ENCODE data around the gene CALML5.
A peak's percentile ranks its signal among the peaks of the same experiment; 100 is the strongest.

Gene CALML5

GRCh38 chr10:5512881-5513612 is 13.7 kb upstream of the CALML5 start:
- intact Hi-C loops (cut with DNase I; ENCODE audit: low total_unique reads) = no loop called here
- no peaks in the 10 kb centered on the region for H3K36me3 ChIP-seq
- no peaks in the 10 kb centered on the region for H3K4me1 ChIP-seq
- no peak for TF ChIP-seq CTCF (IDR thresholded peaks at IDR 0.05)
- no peak overlapping the region for H3K4me3 ChIP-seq
- peak in 1 of 2 donors; percentile 55 for DNase-seq
- no peaks in the 10 kb centered on the region for H3K9me3 ChIP-seq
- no peak overlapping the region for H3K27ac ChIP-seq
- H3K27me3 ChIP-seq = no peaks in the 10 kb centered on the region

DNA sequence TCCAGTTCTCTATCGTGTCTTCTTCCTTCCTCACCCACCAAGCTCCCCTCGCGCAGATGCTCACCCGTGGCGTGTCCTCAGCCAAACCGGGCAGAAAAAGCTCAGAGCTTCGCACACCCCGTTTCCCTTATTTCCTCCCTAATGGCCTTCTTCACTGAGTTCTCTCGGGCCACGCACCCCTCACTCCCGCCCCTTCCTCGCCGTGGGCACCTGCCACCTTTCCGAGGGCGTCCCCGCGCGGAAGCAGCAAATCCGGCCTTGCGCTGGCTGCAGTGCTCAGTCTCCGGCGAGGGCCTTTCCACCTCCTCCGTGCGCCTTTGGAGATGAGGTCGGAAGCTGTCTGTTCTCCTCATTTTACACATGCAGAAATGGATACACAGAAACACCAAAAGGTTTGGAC is 13.0 kb upstream of the CALML5 start:
- Histone ChIP-seq H3K27me3 (no peaks in the 10 kb centered on the region), H3K4me3 (no peak overlapping the region), H3K4me1 (peaks cover 0 to under 1% (median 0%) of the 10 kb centered on the region in 4 donors), H3K27ac (no peak overlapping the region), H3K9me3 (no peaks in the 10 kb centered on the region), H3K36me3 (no peaks in the 10 kb centered on the region)
- TF ChIP-seq CTCF (IDR thresholded peaks at IDR 0.05) = no peak
- intact Hi-C loops (cut with DNase I; ENCODE audit: low total_unique reads) = no loop called here
- peak in 1 of 2 donors; percentile 46 for DNase-seq

GRCh38 chr10:5511885-5512280 is 12.5 kb upstream of the CALML5 start:
- H3K27ac ChIP-seq = no peak overlapping the region
- intact Hi-C loops (cut with DNase I; ENCODE audit: low total_unique reads) = no loop called here
- peaks cover 0 to 5% (median 0%) of the 10 kb centered on the region in 4 donors for H3K4me1 ChIP-seq
- TF ChIP-seq CTCF (IDR thresholded peaks at IDR 0.05) = no peak
- no peaks in the 10 kb centered on the region for H3K27me3 ChIP-seq
- H3K36me3 ChIP-seq = no peaks in the 10 kb centered on the region
- no peak overlapping the region for H3K4me3 ChIP-seq
- peak in 1 of 2 donors; percentile 50 for DNase-seq
- H3K9me3 ChIP-seq = no peaks in the 10 kb centered on the region

GRCh38 chr10:5511231-5511884 is 12.0 kb upstream of the CALML5 start:
- TF ChIP-seq CTCF (IDR thresholded peaks at IDR 0.05) = no peak
- Histone ChIP-seq H3K4me3 (no peak overlapping the region), H3K27me3 (no peaks in the 10 kb centered on the region), H3K4me1 (peaks cover 0 to 9% (median 0%) of the 10 kb centered on the region in 4 donors), H3K27ac (no peak overlapping the region), H3K9me3 (no peaks in the 10 kb centered on the region), H3K36me3 (no peaks in the 10 kb centered on the region)
- intact Hi-C loops (cut with DNase I; ENCODE audit: low total_unique reads) = no loop called here
- peak in 1 of 2 donors; percentile 40 for DNase-seq

GRCh38 chr10:5510281-5511072 is 11.1 kb upstream of the CALML5 start:
- intact Hi-C loops (cut with DNase I; ENCODE audit: low total_unique reads) = no loop called here
- no peak overlapping the region for H3K4me3 ChIP-seq
- H3K4me1 ChIP-seq = peaks cover 0 to 9% (median 0%) of the 10 kb centered on the region in 4 donors
- H3K9me3 ChIP-seq = no peaks in the 10 kb centered on the region
- H3K27me3 ChIP-seq = no peaks in the 10 kb centered on the region
- TF ChIP-seq CTCF (IDR thresholded peaks at IDR 0.05) = no peak
- no peaks in the 10 kb centered on the region for H3K36me3 ChIP-seq
- DNase-seq = peak; percentile 15 to 59
- no peak overlapping the region for H3K27ac ChIP-seq
